A549 treated with DMSO at 1 μM for 4 hours (cell line): Measurements from ENCODE around the gene IFRD1. TPM values are rescaled to one million over a fixed set of nuclear protein-coding genes. Genes with fewer than 3 reads are reported as not detected.

Source experiments
- total RNA-seq: library from RNA; stranded (reverse); fragments of 200-300 nt; extraction: Qiagen RNA extraction; gene quantifications from 5 replicates; pipeline ENCODE4 v1.2.3, GENCODE V29; 2022; ENCODE audit warnings: low read depth

The IFRD1 gene, protein sequence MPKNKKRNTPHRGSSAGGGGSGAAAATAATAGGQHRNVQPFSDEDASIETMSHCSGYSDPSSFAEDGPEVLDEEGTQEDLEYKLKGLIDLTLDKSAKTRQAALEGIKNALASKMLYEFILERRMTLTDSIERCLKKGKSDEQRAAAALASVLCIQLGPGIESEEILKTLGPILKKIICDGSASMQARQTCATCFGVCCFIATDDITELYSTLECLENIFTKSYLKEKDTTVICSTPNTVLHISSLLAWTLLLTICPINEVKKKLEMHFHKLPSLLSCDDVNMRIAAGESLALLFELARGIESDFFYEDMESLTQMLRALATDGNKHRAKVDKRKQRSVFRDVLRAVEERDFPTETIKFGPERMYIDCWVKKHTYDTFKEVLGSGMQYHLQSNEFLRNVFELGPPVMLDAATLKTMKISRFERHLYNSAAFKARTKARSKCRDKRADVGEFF
- total RNA-seq, result 33.0 to 37.9 TPM (median 33.5 TPM) in 5 replicates

DNA sequence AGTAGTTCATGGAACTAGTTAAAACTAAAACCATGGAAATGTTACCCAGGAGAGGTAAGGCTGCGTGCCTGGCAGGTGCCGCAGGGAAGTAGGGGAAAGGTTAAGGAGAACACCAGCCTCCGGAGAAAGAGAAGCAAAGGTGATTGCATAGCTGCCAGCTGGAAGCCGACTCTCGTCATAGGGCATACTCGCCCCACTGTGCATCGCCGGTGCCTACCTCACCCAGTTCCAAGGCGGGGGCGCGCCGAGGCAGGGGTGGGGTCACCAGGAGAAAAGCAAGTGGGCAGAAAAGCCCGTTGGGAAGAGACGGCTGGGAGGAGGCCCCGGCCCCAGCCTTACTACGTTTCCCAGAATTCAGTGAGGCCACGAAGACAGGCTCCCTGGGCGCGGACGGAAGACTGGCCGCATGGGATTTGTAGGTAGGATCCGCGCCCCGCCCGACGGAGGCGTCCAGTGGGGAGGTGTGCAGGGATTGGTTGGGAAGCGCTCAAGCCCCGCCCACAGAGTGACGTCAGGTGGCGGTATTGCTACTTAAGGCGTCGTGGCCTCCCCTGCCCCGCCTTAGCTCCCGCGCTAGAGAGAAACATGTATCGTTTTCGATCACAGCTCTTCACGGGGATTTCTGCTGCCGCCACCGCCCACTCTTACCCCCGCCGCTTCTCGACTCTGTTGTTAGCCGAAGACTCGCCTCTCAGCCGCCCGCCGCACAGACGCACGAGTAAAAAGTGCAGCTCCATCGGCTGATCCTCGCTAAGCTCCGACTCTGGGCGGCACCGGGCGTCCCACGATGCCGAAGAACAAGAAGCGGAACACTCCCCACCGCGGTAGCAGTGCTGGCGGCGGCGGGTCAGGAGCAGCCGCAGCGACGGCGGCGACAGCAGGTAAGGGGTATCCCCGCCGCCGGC is at the start of gene IFRD1:
Gene IFRD1 (plus strand): TSS at position 559 of the 905 bp plus-strand sequence. CDS start 229 bp downstream, at position 788.

Other genes with a start within 250 kb of the IFRD1 start
- 4.2 to 7.2 TPM (median 6.0 TPM) in 5 replicates for gene DOCK4, start 244.1 kb upstream of the IFRD1 start, total RNA-seq
- 10.5 to 15.3 TPM (median 13.9 TPM) in 5 replicates for gene ZNF277, start 243.8 kb upstream of the IFRD1 start, total RNA-seq
- 1.1 to 2.4 TPM (median 1.3 TPM) in 5 replicates for gene LSMEM1, start 30.5 kb downstream of the IFRD1 start, total RNA-seq